ENCODE results near the gene APPBP2.

GRCh38 chr17:60396412-60396811 lies 129.6 kb downstream of the APPBP2 start:
- no peak for TF ChIP-seq CTCF (IDR thresholded peaks at IDR 0.05)
- TF ChIP-seq POLR2AphosphoS5 (IDR thresholded peaks at IDR 0.05; ENCODE audit: low read depth, low read length): no peak
- no peak for TF ChIP-seq SIN3A (IDR thresholded peaks at IDR 0.05; ENCODE audit: borderline replicate concordance, insufficient read depth, low read depth, low read length)
